NCI-H2081 (cell line): ENCODE data around the gene TAF9B.
"Not testable (repeated sequence)": the region's sequence is repeated elsewhere in the genome, so short reads cannot be mapped to it uniquely, and the experiment has no call there.

Experiments used
- DNase-seq, 2 experiments: peaks; one replicate each; lab custom pipeline; 2025; lab: John Stamatoyannopoulos, UW

The TAF9B gene, protein sequence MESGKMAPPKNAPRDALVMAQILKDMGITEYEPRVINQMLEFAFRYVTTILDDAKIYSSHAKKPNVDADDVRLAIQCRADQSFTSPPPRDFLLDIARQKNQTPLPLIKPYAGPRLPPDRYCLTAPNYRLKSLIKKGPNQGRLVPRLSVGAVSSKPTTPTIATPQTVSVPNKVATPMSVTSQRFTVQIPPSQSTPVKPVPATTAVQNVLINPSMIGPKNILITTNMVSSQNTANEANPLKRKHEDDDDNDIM

GRCh38 chrX:78139160-78140123 lies at the start of gene TAF9B:
Gene TAF9B, minus strand, starts transcription at chrX:78139650. Its CDS starts 39 bp downstream, at chrX:78139611.
- DNase-seq, result peak; percentile 85 to 90

DNA sequence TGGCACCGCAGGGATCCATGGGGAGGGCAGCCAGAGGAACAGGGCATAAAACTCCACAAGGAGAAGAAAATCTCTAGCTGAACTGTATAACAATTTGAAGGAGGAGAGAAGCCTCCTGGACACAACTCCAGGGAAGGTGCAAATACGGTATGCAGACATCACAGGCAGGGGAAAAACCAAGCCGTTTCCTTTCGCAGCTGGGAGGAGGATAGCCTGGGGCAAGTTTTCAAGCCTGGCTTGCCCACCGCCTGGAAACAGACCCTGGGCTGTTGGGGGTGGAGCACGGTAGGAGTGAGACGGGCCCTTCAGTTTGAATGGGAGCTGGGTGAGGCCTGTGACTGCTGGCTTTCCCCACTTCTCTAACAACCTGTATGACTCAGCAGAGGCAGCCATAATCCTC lies 43.4 kb upstream of the TAF9B start:
- no peak for DNase-seq

DNA sequence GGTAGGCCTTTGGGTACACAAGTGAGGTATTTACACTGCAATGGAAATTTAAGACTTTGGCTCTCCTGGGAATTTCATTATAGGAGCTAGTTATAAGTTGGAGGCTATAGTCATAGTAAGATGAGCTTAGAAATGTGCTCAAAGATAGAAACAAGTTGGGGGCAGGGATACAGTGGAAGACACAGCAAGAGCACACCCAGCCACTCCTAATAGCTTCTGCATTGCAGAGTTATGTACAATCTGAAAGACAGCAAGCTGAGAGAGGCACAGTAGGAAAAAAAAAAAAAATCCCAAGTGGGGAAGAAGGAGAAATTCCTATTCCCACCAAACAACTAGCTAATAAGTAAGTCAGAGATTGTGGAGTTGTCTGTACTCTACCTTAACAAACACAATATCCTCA lies 41.9 kb upstream of the TAF9B start:
- DNase-seq, result no peak

DNA sequence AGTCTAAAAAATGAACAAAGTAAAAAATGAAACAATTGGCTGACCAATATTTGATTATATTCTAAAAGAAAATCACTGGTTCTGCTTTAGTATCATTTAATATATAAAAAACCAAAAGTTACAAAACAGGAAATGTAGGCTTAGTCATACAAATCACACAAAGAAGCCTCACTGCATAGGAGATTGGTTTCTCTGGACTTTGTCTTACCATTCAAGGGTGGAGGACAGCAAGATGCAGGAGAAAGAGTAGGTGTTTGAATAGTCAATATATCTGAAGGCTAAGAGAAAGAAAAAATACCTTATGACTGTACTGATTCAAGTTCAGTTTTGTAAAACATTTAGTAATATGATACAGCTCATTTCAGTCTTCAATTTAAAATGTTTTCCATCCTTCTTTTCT lies 28.6 kb upstream of the TAF9B start:
- no peak for DNase-seq

GRCh38 chrX:78165425-78165824 lies 26.0 kb upstream of the TAF9B start:
- DNase-seq, result no peak

GRCh38 chrX:78163175-78163574 lies 23.7 kb upstream of the TAF9B start:
- not testable (repeated sequence) for DNase-seq

DNA sequence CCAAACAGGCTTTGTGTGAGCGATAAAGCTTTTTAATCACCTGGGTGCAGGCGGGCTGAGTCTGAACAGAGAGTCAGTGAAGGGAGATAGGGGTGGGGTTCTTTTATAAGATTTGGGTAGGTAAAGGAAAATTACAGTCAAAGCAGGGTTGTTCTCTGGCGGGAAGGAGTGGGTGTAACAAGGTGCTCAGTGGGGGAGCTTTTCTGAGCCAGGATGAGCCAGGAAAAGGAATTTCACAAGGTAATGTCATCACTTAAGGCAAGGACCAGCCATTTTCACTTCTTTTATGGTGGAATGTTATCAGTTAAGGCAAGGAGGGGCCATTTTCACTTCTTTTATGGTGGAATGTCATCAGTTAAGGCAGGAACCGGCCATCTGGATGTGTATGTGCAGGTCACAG lies 21.3 kb upstream of the TAF9B start:
- DNase-seq, result not testable (repeated sequence)

GRCh38 chrX:78157846-78158245 lies 18.4 kb upstream of the TAF9B start:
- DNase-seq, result not testable (repeated sequence)

- DNase-seq, result not testable (repeated sequence)
These were observed 17.9 kb upstream of the TAF9B start for GRCh38 chrX:78157373-78157772.

DNA sequence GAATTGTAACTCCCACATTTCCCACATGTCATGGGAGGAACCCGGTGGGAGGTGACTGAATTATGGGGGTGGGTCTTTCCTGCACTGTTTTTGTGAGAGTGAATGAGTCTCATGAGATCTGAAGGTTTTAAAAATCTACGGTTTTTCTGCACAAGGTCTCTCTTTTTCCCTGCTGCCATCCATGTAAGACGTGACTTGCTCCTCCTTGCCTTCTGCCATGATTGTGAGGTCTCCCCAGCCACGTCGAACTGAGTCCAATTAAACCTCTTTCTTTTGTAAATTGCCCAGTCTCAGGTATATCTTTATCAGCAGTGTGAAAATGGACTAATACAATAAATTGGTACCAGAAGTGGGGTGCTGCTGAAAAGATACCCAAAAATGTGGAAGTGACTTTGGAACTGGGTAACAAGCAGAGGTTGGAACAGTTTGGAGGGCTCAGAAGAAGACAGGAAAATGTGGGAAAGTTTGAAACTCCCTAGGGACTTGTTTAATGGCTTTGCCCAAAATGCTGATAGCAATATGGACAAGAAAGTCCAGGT lies 7.6 kb upstream of the TAF9B start:
- not testable (repeated sequence) for DNase-seq

DNA sequence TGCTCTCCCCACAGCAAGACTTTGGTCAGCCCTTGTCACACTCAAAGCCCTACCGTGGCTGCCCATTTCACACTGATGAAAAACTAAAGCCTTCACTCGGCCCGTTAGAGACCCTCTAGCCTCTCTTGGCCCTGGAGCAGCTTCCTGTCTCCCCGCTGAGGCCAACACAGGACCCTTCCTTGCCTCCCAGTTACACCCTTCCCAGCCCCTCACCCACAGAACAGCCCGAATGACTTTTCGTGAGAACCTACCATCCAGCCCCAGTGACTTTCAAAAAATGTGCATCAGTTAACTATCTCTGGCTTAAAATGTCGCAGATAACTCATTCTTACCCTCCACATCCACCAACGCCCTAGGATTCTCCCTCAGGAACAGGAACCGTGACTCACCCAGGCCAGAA lies 756 bp upstream of the TAF9B start:
- no peak for DNase-seq

DNA sequence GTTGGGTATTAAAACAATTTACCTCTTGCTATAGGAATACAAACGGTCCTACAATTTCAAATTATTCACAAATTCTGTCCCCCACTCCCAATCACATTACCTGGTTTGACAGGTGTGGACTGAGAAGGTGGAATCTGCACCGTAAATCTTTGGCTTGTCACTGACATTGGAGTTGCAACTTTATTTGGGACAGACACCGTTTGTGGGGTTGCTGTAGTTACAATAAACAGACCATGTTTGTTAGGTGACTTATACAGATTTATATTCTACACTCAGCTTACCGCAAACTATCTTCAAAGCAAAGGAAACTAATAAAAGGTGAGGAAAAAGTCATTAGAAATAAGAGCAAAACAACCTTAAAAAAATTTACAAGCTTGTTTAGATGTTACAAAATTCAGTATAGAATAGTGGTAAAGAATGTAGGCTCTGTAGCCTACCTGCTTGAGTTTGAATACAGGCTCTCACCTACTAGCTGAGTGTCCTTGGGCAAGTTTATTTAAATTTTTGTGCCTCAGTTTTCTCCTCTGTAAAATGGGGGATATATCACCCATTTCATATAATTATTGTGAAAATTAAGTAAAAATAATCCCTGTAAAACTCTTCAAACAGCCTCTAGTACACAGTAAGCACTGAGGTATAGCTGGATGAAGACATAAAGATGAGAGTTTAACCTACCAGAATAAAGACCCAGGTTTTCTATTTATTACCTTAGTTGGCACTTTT lies 6.1 kb downstream of the TAF9B start:
- DNase-seq, result no peak

GRCh38 chrX:78131117-78131516 lies 8.3 kb downstream of the TAF9B start:
- DNase-seq, result no peak

GRCh38 chrX:78130396-78130795 lies 9.1 kb downstream of the TAF9B start:
- no peak for DNase-seq

- DNase-seq, result no peak
These were observed 9.7 kb downstream of the TAF9B start for GRCh38 chrX:78129714-78130113.

- not testable (repeated sequence) for DNase-seq
These were observed 13.7 kb downstream of the TAF9B start for GRCh38 chrX:78125781-78126180.

- DNase-seq, result no peak
These were observed 14.3 kb downstream of the TAF9B start for GRCh38 chrX:78125148-78125547.

DNA sequence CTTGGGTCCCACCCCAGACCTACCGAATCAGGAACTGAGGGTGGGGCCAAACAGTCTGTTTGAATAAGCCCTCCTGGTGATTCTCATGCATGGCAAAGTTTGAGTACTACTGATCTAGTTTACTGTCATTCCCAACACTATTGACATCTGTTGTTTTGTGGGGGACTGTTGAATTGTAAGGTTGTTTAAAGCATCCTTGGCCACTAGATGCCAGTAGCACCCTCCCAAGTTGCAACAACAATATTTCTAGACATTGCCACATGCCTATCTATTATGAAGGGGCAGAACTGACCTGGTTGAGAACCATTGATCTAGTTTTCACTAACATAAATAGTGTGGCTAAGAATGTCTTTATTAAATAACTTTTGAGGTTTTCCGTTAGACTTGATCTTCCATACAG lies 15.1 kb downstream of the TAF9B start:
- DNase-seq, result no peak

DNA sequence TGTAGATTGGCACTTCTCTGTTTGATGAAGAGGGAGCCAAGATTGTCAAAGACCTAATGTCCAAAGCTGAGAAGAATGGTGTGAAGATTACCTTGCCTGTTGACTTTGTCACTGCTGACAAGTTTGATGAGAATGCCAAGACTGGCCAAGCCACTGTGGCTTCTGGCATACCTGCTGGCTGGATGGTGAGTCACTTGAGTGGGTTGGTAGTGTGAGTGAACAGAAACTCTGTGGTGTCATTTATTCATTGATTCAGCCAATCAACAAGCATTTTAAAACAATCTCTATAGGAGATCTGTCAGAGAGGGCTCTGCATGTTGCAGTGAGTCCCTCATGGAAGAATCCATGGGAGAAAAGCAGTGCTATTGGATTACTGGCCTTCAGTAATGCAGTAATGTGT lies 16.3 kb downstream of the TAF9B start:
- DNase-seq, result no peak

GRCh38 chrX:78119521-78120227 lies 19.8 kb downstream of the TAF9B start:
- DNase-seq, result peak; percentile 12 to 16

- no peak for DNase-seq
These were observed 20.8 kb downstream of the TAF9B start for GRCh38 chrX:78118628-78119027.

DNA sequence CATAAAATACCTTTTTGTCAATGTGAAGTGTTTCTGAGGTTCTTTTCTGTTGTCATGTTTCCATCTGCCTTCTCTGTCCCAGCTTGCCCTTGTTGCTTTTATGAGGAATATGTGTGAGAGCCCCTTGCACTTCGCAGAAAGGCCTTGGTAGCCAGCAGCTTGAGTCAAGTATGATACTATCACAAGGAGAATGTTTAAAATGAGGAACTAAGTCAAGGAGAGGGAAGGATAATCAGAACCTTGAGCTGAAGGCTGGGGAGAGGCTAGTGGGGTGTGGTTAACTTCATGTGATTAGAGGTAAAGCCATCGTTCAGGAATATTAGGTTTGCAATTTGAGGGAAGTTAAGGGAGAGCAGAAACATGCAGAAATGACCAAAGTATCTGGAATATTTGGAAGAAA lies 22.7 kb downstream of the TAF9B start:
- no peak for DNase-seq
